HepG2 (cell line): Measurements from ENCODE around the gene ZC3H18. TPM values are rescaled to one million over a fixed set of nuclear protein-coding genes. Genes with fewer than 3 reads are reported as not detected.
A peak's percentile ranks its signal among the peaks of the same experiment; 100 is the strongest.

Experiments
- BRF2 ChIP-seq: sonication (generic); formaldehyde crosslinking; IDR thresholded peaks from 2 replicates; pipeline ENCODE4 v1.8.1; 2022; ENCODE audit warnings: mild to moderate bottlenecking, missing genetic modification reagents
- DMAP1 ChIP-seq: IDR thresholded peaks from 2 replicates; pipeline ENCODE4 v1.6.1; 2016
- ELF1 ChIP-seq: sonication (generic); formaldehyde crosslinking; IDR thresholded peaks from 2 replicates; pipeline ENCODE4 v1.4.0; 2020; ENCODE audit warnings: missing genetic modification reagents
- ESRRA ChIP-seq: sonication (generic); formaldehyde crosslinking; IDR thresholded peaks from 2 replicates; pipeline ENCODE4 v1.5.1; 2020; ENCODE audit warnings: mild to moderate bottlenecking, low read depth, missing genetic modification reagents
- FOXP1 ChIP-seq, 2 experiments: fragments of 450-650 bp in 1 of 2; IDR thresholded peaks; 2 replicates each; pipeline ENCODE4 v1.6.1; 2017 to 2018; ENCODE audit warnings: antibody characterized with exemption in 1 of 2
- HMG20B ChIP-seq: conservative IDR thresholded peaks from 2 replicates; pipeline ENCODE4 v1.6.1; 2016; ENCODE audit warnings: missing genetic modification reagents, missing compliant biosample characterization
- HOXA5 ChIP-seq: sonication (generic); formaldehyde crosslinking; IDR thresholded peaks from 2 replicates; pipeline ENCODE4 v1.4.0; 2020; ENCODE audit warnings: missing genetic modification reagents
- JUND ChIP-seq: sonication (generic); formaldehyde crosslinking; IDR thresholded peaks from 2 replicates; pipeline ENCODE4 v1.8.0; 2022; ENCODE audit warnings: mild to moderate bottlenecking, missing genetic modification reagents
- KLF11 ChIP-seq: IDR thresholded peaks from 2 replicates; pipeline ENCODE4 v1.6.1; 2016; ENCODE audit warnings: missing compliant biosample characterization
- LCORL ChIP-seq, 2 experiments: fragments of 450-650 bp in 1 of 2; sonication (generic) in 1 of 2; formaldehyde crosslinking in 1 of 2; IDR thresholded peaks; 2 replicates each; pipeline versions ENCODE4 v1.5.0 to v1.6.1; 2017 to 2020; ENCODE audit warnings: antibody characterized with exemption in 1 of 2, missing genetic modification reagents in 1 of 2
- MAF1 ChIP-seq: sonication (generic); formaldehyde crosslinking; IDR thresholded peaks from 2 replicates; pipeline ENCODE4 v1.5.0; 2020; ENCODE audit warnings: missing genetic modification reagents, borderline replicate concordance
- NFAT5 ChIP-seq: sonication (generic); formaldehyde crosslinking; IDR thresholded peaks from 2 replicates; pipeline ENCODE4 v1.4.0; 2020; ENCODE audit warnings: missing genetic modification reagents
- NFKBIZ ChIP-seq: IDR thresholded peaks from 2 replicates; pipeline ENCODE4 v1.6.1; 2018; ENCODE audit warnings: missing genetic modification reagents, missing compliant biosample characterization
- RXRA ChIP-seq: sonication (generic); formaldehyde crosslinking; IDR thresholded peaks from 2 replicates; pipeline ENCODE4 v1.5.1; 2020; ENCODE audit warnings: missing genetic modification reagents
- SAFB2 ChIP-seq: sonication (generic); formaldehyde crosslinking; IDR thresholded peaks from 2 replicates; pipeline ENCODE4 v1.5.1; 2020; ENCODE audit warnings: missing genetic modification reagents, low read depth, mild to moderate bottlenecking, borderline replicate concordance
- SAP130 ChIP-seq: IDR thresholded peaks from 2 replicates; pipeline ENCODE4 v1.6.1; 2016; ENCODE audit warnings: low read depth
- SMAD3 ChIP-seq: sonication (generic); formaldehyde crosslinking; IDR thresholded peaks from 2 replicates; pipeline ENCODE4 v1.4.0; 2020; ENCODE audit warnings: missing genetic modification reagents
- SNAPC5 ChIP-seq: sonication (generic); formaldehyde crosslinking; IDR thresholded peaks from 2 replicates; pipeline ENCODE4 v1.8.1; 2023; ENCODE audit warnings: mild to moderate bottlenecking, missing genetic modification reagents, borderline replicate concordance
- TMF1 ChIP-seq: sonication (generic); formaldehyde crosslinking; IDR thresholded peaks from 2 replicates; pipeline ENCODE4 v1.8.1; 2022; ENCODE audit warnings: low read depth, missing genetic modification reagents
- ZFP36L1 ChIP-seq: sonication (generic); formaldehyde crosslinking; IDR thresholded peaks from 2 replicates; pipeline ENCODE4 v1.8.0; 2022; ENCODE audit warnings: mild to moderate bottlenecking, missing genetic modification reagents, moderate library complexity
- ZNF501 ChIP-seq: sonication (generic); formaldehyde crosslinking; IDR thresholded peaks from 2 replicates; pipeline ENCODE4 v1.5.1; 2020; ENCODE audit warnings: mild to moderate bottlenecking, moderate library complexity, missing genetic modification reagents
- ZNF607 ChIP-seq: sonication (generic); formaldehyde crosslinking; IDR thresholded peaks from 2 replicates; pipeline ENCODE4 v1.5.1; 2020; ENCODE audit warnings: missing genetic modification reagents, mild to moderate bottlenecking, borderline replicate concordance
- ZNF83 ChIP-seq: sonication (generic); formaldehyde crosslinking; IDR thresholded peaks from 2 replicates; pipeline ENCODE4 v1.4.0; 2020; ENCODE audit warnings: missing genetic modification reagents, mild to moderate bottlenecking, borderline replicate concordance
- polyA plus RNA-seq, 8 experiments: library from polyadenylated mRNA; depleted of rRNA in 3 of 8; stranded (reverse) in 7 of 8; unstranded in 1 of 8; fragments of >200 nt; fragmentation: Illumina TruSeq in 4 of 8; extraction: Trizol in 4 of 8; gene quantifications; 2 replicates each; pipeline versions ENCODE4 v1.2.1 to v1.2.3, GENCODE V29; 2011 to 2016; ENCODE audit warnings: low read depth in 4 of 8, missing spikeins in 1 of 8, mixed read lengths in 1 of 8; ENCODE audit not compliant: insufficient read depth in 1 of 8
- total RNA-seq, 5 experiments: library from RNA; depleted of rRNA; stranded (reverse); fragments of >200 nt; fragmentation: Illumina TruSeq; extraction: Trizol; gene quantifications; 2 replicates each; pipeline ENCODE4 v1.2.3, GENCODE V29; 2016; ENCODE audit warnings: low read depth in 1 of 5

The ZC3H18 gene
- total and polyA plus RNA-seq, 2 of the 13 experiments (the other 11 are each of a cell fraction or from before 2014, with no cell fraction given): 11.2 to 27.4 TPM

GRCh38 chr16:88618182-88618955, 48.2 kb downstream of the ZC3H18 start (continued):
- TF ChIP-seq ZFP36L1 (CRISPR knock-in tag) (no peak; the same call in 1 of the 2 replicates), ELF1 (CRISPR knock-in tag) (peak; percentile 70), SAFB2 (0 out of 2 replicates have a peak, but pooled peaks have one; percentile 41), ZNF83 (no peak), BRF2 (no peak), SMAD3 (no peak), KLF11 (CRISPR knock-in tag) (0 out of 2 replicates have a peak, but pooled peaks have one; percentile 32), LCORL (IDR thresholded peaks at IDR 0.05) (no peak), LCORL (CRISPR knock-in tag; IDR thresholded peaks at IDR 0.05) (peak; percentile 44; the same call in 1 of the 2 replicates), RXRA (CRISPR knock-in tag) (peak; percentile 92), HMG20B (CRISPR knock-in tag) (no peak), JUND (CRISPR knock-in tag) (0 out of 2 replicates have a peak, but pooled peaks have one; percentile 63), DMAP1 (CRISPR knock-in tag) (peak; percentile 51), HOXA5 (CRISPR knock-in tag) (peak; percentile 37; the same call in 1 of the 2 replicates), NFAT5 (CRISPR knock-in tag) (0 out of 2 replicates have a peak, but pooled peaks have one; percentile 50), SNAPC5 (CRISPR knock-in tag) (no peak), NFKBIZ (CRISPR knock-in tag) (peak; percentile 78), FOXP1 (IDR thresholded peaks at IDR 0.05) (no peak), FOXP1 (CRISPR knock-in tag; IDR thresholded peaks at IDR 0.05) (0 out of 2 replicates have a peak, but pooled peaks have one; percentile 17), ESRRA (CRISPR knock-in tag) (peak; percentile 80), ZNF501 (CRISPR knock-in tag) (peak; percentile 57), MAF1 (no peak), TMF1 (CRISPR knock-in tag) (peak; percentile 61; the same call in 1 of the 2 replicates), ZNF607 (CRISPR knock-in tag) (peak; percentile 74), SAP130 (CRISPR knock-in tag) (peak; percentile 82)
